ENCODE data around the gene RRBP1.

The RRBP1 gene

GRCh38 chr20:17684077-17684888 lies 2.2 kb upstream of the RRBP1 start:
- DNase-seq = no peak

GRCh38 chr20:17683218-17684076 lies 1.4 kb upstream of the RRBP1 start:
- intact Hi-C loops (cut with DNase I) = loop anchor here (1.0 to 10.0 kb wide), 4 partner anchors 115 to 311 kb away; partner anchors contain the start of genes MGME1 and SNX5
- no peak for DNase-seq

More at GRCh38 chr20:17684077-17684888, 2.2 kb upstream of the RRBP1 start:
- intact Hi-C loops (cut with DNase I) = loop anchor here (10.0 kb wide), 2 partner anchors 281 to 311 kb away; partner anchors contain the start of genes MGME1 and SNX5

- DNase-seq = no peak
- intact Hi-C loops (cut with DNase I) = loop anchor here (1.0 to 10.0 kb wide), 4 partner anchors 115 to 312 kb away; partner anchors contain the start of genes MGME1 and SNX5
Measured at GRCh38 chr20:17682889-17683198, 802 bp upstream of the RRBP1 start.

GRCh38 chr20:17681726-17682102 lies 328 bp downstream of the RRBP1 start:
- intact Hi-C loops (cut with DNase I) = loop anchor here (1.0 to 10.0 kb wide), 4 partner anchors 45 to 313 kb away; partner anchors contain the start of genes MGME1 and SNX5

GRCh38 chr20:17680836-17681725 lies 961 bp downstream of the RRBP1 start:
- peak; percentile 65 to 97 (median 72) for DNase-seq
- intact Hi-C loops (cut with DNase I) = loop anchor here (1.0 to 10.0 kb wide), 3 partner anchors 45 to 314 kb away; partner anchors contain the start of genes MGME1 and SNX5

More at GRCh38 chr20:17681726-17682102, 328 bp downstream of the RRBP1 start:
- DNase-seq = no peak

- peak in 1 of 10 donors; percentile 81 for DNase-seq
- intact Hi-C loops (cut with DNase I) = loop anchor here (10.0 kb wide), 3 partner anchors 145 to 315 kb away; partner anchors contain the start of genes BFSP1, MGME1 and SNX5
Measured at GRCh38 chr20:17679941-17680835, 1.9 kb downstream of the RRBP1 start.

GRCh38 chr20:17678886-17679285 lies 3.2 kb downstream of the RRBP1 start:
- no peak for DNase-seq
- intact Hi-C loops (cut with DNase I) = loop anchor here (10.0 kb wide), 1 partner anchor 144 kb away; the partner anchor contains the start of gene BFSP1

GRCh38 chr20:17678295-17678694 lies 3.7 kb downstream of the RRBP1 start:
- no peak for DNase-seq

GRCh38 chr20:17676942-17677341 lies 5.1 kb downstream of the RRBP1 start:
- intact Hi-C loops (cut with DNase I) = loop anchor here (10.0 kb wide), 1 partner anchor 142 kb away; the partner anchor contains the start of gene BFSP1
- DNase-seq = no peak

More at GRCh38 chr20:17678295-17678694, 3.7 kb downstream of the RRBP1 start:
- intact Hi-C loops (cut with DNase I) = loop anchor here (10.0 kb wide), 1 partner anchor 143 kb away; the partner anchor contains the start of gene BFSP1

- DNase-seq = no peak
- intact Hi-C loops (cut with DNase I) = loop anchor here (10.0 kb wide), 1 partner anchor 142 kb away; the partner anchor contains the start of gene BFSP1
Measured at GRCh38 chr20:17676378-17676759, 5.7 kb downstream of the RRBP1 start.

- no peak for DNase-seq
- intact Hi-C loops (cut with DNase I) = loop anchor here (10.0 kb wide), 1 partner anchor 141 kb away; the partner anchor contains the start of gene BFSP1
Measured at GRCh38 chr20:17675519-17676377, 6.3 kb downstream of the RRBP1 start.

GRCh38 chr20:17674722-17675518 lies 7.1 kb downstream of the RRBP1 start:
- intact Hi-C loops (cut with DNase I) = loop anchor here (10.0 kb wide), 1 partner anchor 140 kb away; the partner anchor contains the start of gene BFSP1

GRCh38 chr20:17673084-17673483 lies 9.0 kb downstream of the RRBP1 start:
- no peak for DNase-seq
- intact Hi-C loops (cut with DNase I) = loop anchor here (10.0 kb wide), 1 partner anchor 138 kb away; the partner anchor contains the start of gene BFSP1

More at GRCh38 chr20:17674722-17675518, 7.1 kb downstream of the RRBP1 start:
- DNase-seq = no peak

GRCh38 chr20:17671565-17671964 lies 10.5 kb downstream of the RRBP1 start:
- intact Hi-C loops (cut with DNase I) = loop anchor here (10.0 kb wide), 1 partner anchor 137 kb away; the partner anchor contains the start of gene BFSP1
- no peak for DNase-seq

GRCh38 chr20:17671011-17671410 lies 11.0 kb downstream of the RRBP1 start:
- intact Hi-C loops (cut with DNase I) = loop anchor here (10.0 kb wide), 1 partner anchor 136 kb away; the partner anchor contains the start of gene BFSP1

GRCh38 chr20:17669306-17669931 lies 12.6 kb downstream of the RRBP1 start:
- intact Hi-C loops (cut with DNase I) = no loop called here
- DNase-seq = no peak

More at GRCh38 chr20:17671011-17671410, 11.0 kb downstream of the RRBP1 start:
- DNase-seq = no peak
